LHCN-M2 (cell line): ENCODE data around the gene AGA. TPM values are rescaled to one million over a fixed set of nuclear protein-coding genes. Genes with fewer than 3 reads are reported as not detected.

Source experiments
- DNase-seq: peaks from one replicate; pipeline ENCODE4 v3.0.0-alpha.2; 2012; ENCODE audit warnings: low read depth
- total RNA-seq: library from RNA; depleted of rRNA; stranded (reverse); fragments of >200 nt; gene quantifications from 2 replicates; pipeline ENCODE4 v1.2.3, GENCODE V29; 2014; rRNA removed

The AGA gene
- total RNA-seq, 1 experiment from 2014 or later: 10.9 TPM

- DNase-seq: no peak
These were observed 51.0 kb downstream of the AGA start for GRCh38 chr4:177391287-177391686.

GRCh38 chr4:177386278-177386815 is 55.9 kb downstream of the AGA start:
- DNase-seq: no peak

- no peak for DNase-seq
These were observed 56.5 kb downstream of the AGA start for GRCh38 chr4:177385576-177386277.

- DNase-seq: no peak
These were observed 57.3 kb downstream of the AGA start for GRCh38 chr4:177384856-177385397.

GRCh38 chr4:177381762-177382310 is 60.4 kb downstream of the AGA start:
- DNase-seq: no peak

Other genes with a start within 250 kb of the AGA start
- gene NEIL3, start 132.6 kb downstream of the AGA start, total RNA-seq: 13.1 and 13.8 TPM in 2 replicates